HTR-8/SVneo (cell line): ENCODE measurements around the gene DES.
A peak's percentile ranks its signal among the peaks of the same experiment; 100 is the strongest.

Experiments
- DNase-seq: peaks from one replicate; pipeline ENCODE4 v3.0.0; 2011; ENCODE audit warnings: low spot score, mixed read lengths; ENCODE audit not compliant: insufficient read length
- FAIRE-seq: peaks from 2 replicates; lab custom pipeline; 2011; peaks lifted over from hg19 to GRCh38; lab: Jason Lieb, UNC

The DES gene

GRCh38 chr2:219435701-219436100, 17.5 kb downstream of the DES start:
- FAIRE-seq (no peak), DNase-seq (no peak)

GRCh38 chr2:219436491-219436890, 18.3 kb downstream of the DES start:
- FAIRE-seq (no peak), DNase-seq (no peak)

DNA sequence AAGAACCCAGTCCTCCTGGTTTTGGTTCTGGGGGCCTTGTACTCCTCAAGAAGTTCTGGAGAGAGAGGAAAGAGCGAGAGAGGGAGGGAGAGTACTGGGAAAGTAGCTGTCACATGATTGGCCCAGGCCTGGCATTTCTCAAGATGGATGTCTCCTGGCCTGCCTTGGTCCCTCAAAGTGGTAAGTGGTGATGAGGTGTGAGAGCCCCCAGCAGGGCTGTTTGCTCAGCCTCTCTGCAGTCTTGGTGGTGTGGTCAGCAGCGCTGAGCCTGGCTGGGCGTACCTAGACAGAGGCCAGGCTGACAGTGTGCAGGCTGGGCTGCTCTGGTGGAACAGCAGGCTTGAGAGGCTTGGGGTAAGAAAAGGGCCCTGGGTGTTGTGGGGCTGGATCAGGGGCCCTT, 19.0 kb downstream of the DES start:
- no peak for DNase-seq
- FAIRE-seq = no peak

- FAIRE-seq = no peak
- no peak for DNase-seq
These were observed 19.6 kb downstream of the DES start for GRCh38 chr2:219437690-219438206.

DNA sequence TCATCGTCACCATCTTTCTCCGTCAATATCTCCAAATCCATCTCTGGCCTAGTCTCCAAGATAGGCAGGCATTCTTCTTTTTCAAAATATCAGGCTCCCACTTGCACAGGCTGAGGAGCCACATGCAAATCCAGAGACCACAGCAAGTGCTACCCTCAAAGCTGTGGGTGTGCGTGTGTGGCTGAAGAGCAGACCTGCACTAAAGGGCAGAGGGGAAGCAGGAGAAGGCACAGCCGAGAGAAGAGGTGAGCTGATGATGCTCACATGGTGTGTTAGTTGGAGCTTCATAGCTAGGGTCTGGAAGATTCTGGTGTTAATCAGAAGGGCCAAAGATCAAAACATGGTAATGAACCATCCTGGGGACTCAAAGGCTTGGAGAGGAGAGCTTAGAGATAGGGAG, 20.3 kb downstream of the DES start:
- DNase-seq (no peak), FAIRE-seq (peak; percentile 16)

GRCh38 chr2:219439506-219439905, 21.3 kb downstream of the DES start:
- FAIRE-seq = no peak
- DNase-seq = no peak

GRCh38 chr2:219440388-219441256, 22.4 kb downstream of the DES start:
- DNase-seq (no peak), FAIRE-seq (no peak)

- FAIRE-seq (peak; percentile 92), DNase-seq (peak; percentile 85)
These were observed 23.5 kb downstream of the DES start for GRCh38 chr2:219441451-219442255.

DNA sequence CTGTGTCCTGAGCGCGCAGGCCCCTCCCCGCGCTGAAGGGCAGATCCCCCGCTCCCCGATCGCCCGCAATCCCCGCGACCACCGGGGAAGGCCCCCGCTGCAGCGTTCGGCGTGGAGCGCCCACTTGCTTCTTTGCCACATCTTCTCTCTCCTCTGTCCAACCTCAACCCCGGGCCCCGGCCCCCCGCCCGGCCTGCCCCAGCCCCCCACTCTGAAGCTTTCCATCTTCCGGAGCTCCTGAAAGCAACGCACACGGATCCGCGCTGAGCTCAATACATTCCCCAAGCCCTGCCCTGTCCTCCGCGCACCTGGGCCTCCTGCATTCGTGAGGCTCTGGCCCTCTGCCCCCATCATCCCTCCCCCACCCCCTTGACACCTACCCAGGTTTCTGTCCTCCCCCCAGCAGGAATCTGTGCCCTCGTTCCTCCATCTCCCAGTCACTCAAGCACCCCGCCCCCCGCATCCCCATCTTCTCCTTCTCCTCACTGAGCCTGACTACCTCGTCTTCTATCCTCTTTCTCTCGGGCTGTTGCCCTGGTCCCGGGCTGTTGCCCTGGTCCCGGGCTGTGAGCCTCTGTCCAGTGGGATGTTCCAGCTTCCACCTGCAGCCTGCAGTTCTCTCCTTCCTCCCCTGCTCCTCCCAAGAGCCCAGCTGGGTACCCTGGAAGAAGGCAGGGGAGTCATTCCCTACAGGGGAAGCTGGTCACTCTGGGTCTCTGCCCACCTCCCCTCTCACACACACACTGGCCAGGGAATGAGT, 24.3 kb downstream of the DES start:
- peak; percentile 16 for FAIRE-seq
- no peak for DNase-seq

GRCh38 chr2:219443016-219443696, 25.0 kb downstream of the DES start:
- FAIRE-seq (no peak), DNase-seq (no peak)

DNA sequence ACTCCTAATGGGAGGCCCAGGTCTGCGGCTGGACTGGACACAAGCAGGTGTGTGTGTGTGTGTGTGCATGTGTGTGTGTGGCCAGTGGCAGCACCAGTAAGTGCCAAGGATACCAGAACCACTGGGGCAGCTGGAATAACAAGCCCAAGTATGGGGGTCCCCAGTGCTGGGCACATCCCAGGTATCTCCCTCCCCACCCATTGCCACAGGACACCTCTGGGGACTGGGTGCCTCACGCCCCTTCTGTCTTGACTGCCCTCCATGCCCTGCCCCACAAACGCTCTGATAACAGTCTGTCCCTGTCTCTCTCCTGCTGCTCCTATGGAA, 25.5 kb downstream of the DES start:
- DNase-seq = no peak

GRCh38 chr2:219444566-219445091, 26.5 kb downstream of the DES start:
- FAIRE-seq = no peak
- no peak for DNase-seq

More for the DNA sequence above, 25.5 kb downstream of the DES start:
- no peak for FAIRE-seq

DNA sequence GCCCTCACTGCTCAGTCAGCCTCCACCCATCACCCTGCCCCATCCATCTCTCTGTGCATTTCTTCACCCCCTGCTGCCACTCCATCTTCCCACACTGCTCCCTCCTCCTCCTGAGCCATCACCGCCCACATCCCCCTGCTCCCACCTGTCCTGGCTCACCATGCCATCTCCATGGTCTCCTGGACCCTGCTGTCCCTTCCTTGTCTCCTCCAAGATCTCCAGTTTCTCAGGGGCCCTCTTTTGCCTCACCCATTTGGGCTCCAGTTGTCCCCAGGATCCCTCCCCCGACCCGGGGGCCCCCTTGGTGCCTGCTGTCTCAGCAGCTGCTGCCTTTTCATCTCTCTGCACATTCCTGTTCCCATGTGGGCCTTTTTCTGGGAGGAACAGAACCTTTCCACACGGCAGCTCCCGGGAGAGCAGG, 27.1 kb downstream of the DES start:
- FAIRE-seq = no peak
- DNase-seq = no peak

DNA sequence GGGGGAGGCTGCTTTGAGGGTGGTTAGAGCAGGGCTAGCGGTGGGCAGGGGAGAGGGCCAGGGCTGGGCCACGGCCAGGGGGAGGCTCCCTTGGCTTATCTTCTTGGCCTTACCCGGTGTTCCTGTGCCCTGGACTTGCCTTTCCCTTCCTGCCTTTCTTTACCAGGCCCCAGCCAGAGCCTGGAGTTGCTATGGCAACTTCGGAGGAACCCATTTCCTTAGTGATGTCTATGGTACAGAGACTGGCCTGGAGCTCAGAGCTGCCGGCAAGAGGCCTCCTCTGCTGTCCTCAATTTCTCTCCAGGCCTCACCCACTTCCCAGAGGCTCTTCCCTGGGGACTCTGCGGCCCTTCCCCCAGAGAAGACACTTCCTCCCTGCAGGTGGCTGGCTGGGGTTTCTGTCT, 27.9 kb downstream of the DES start:
- DNase-seq (no peak), FAIRE-seq (no peak)

DNA sequence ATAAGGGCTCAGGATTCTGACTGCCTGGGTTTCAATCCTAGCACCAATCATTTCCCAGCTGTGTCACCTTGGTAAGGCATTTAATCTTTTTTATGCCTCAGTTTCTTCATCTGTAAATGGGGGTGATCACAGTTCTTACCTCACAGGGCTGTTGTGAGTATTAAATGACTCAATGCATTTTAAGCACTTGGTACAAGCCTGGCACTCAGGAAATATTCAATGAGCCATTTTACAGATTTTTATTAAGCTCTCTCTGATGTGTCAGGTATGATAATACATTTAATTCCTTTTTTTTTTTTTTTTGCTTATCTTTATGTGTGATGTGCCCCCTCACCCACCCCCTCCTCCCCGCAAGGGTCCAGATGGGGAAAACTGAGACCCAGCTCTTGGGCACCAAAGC, 28.5 kb downstream of the DES start:
- FAIRE-seq = no peak
- DNase-seq = no peak

DNA sequence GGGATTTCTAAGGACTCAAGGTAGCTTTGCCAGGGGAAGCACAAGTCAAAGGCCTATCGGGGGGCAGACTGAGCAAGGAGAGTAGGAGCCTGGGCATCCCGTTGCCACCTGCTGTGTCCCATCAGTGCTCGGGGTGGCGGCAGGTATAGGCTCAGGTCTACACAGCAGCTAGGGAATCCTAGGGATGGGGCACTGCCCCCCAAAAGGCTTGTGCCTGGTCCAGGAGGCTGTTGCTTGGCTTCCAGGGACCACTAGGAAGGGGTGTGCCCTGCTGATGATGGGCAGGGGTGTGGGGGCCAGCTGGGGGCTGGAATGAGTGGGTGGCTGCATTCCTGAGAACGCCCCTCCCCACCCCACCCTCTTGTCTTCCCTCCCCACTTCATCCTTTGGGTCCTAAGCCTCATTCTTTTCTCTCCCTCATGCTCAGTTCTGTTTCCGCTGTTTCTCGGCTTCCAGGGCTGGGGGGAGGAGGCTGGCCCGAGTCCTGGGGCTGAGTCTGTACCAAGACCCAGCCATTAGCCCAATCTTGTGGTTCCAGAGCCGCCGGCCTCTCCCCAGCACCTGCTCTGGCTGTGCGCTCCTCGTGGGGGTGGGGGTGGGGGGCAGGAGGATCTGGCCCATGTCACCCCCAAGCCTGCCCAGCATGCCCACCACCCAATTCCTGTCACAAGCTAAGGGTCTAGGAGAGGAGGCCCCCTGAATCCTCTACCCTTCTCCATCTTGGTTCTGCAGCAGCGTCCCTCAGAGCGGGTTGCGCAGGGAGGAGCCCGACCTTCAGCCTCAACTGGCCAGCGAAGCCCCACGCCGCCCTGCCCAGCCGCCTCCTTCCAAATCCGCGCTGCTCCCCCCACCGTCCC, 29.3 kb downstream of the DES start:
- no peak for FAIRE-seq
- no peak for DNase-seq

GRCh38 chr2:219448099-219448775, 30.1 kb downstream of the DES start:
- no peak for FAIRE-seq
- DNase-seq = no peak

GRCh38 chr2:219448776-219449341, 30.7 kb downstream of the DES start:
- DNase-seq (no peak), FAIRE-seq (no peak)
